Measurements from ENCODE around the gene TBCA. TPM values are rescaled to one million over a fixed set of nuclear protein-coding genes. Genes with fewer than 3 reads are reported as not detected.

Gene TBCA
- total RNA-seq, 2 experiments from 2014 or later = 174 to 268 TPM

- TF ChIP-seq CTCF (conservative IDR thresholded peaks at IDR 0.05; ENCODE audit: low read length) = no peak
- TF ChIP-seq EZH2phosphoT487 (IDR thresholded peaks at IDR 0.05; ENCODE audit: borderline replicate concordance, low read depth, low read length) = no peak
- intact Hi-C loops (cut with micrococcal nuclease; ENCODE audit: unreplicated experiment) = loop anchor here (5.0 kb wide), 1 partner anchor 518 kb away; no protein-coding TSS in a partner anchor
- no peaks in the 10 kb centered on the region for H3K4me1 ChIP-seq (ENCODE audit: insufficient read depth, low read length, poor library complexity, severe bottlenecking)
- no peaks in the 10 kb centered on the region for H3K79me2 ChIP-seq (ENCODE audit: insufficient read depth, low read depth, low read length)
- H3K4me2 ChIP-seq (ENCODE audit: low read length) = no peak overlapping the region
- H2AFZ ChIP-seq (ENCODE audit: low read length) = no peak overlapping the region
- H3K27ac ChIP-seq (ENCODE audit: low read depth, low read length, poor library complexity, severe bottlenecking) = no peak overlapping the region
- ChIA-PET CTCF (ENCODE audit: unreplicated experiment) (no interaction called here), POLR2A (no interaction called here)
- no peaks in the 10 kb centered on the region for H3K9me3 ChIP-seq (ENCODE audit: low read length)
- no peaks in the 10 kb centered on the region for H4K20me1 ChIP-seq (ENCODE audit: insufficient read depth, low read length)
- no peaks in the 10 kb centered on the region for H3K9me2 ChIP-seq (ENCODE audit: insufficient read depth, low read length)
- no TSS peak for BruUV-seq (replicated peaks)
- no peaks in the 10 kb centered on the region for H3K36me3 ChIP-seq (ENCODE audit: insufficient read depth, low read length)
- DNase-seq (ENCODE audit: low spot score) = no peak
- H3K4me3 ChIP-seq (ENCODE audit: low read depth, low read length, poor library complexity, severe bottlenecking) = no peak overlapping the region
Measured at GRCh38 chr5:77644371-77645157, 131.6 kb downstream of the TBCA start.

GRCh38 chr5:77643654-77644370, 132.3 kb downstream of the TBCA start:
- TF ChIP-seq CTCF (conservative IDR thresholded peaks at IDR 0.05; ENCODE audit: low read length) = no peak
- no peak for TF ChIP-seq EZH2phosphoT487 (IDR thresholded peaks at IDR 0.05; ENCODE audit: borderline replicate concordance, low read depth, low read length)
- Histone ChIP-seq H4K20me1 (ENCODE audit: insufficient read depth, low read length) (no peaks in the 10 kb centered on the region), H3K27ac (ENCODE audit: low read depth, low read length, poor library complexity, severe bottlenecking) (no peak overlapping the region), H2AFZ (ENCODE audit: low read length) (no peak overlapping the region), H3K9me3 (ENCODE audit: low read length) (no peaks in the 10 kb centered on the region), H3K4me1 (ENCODE audit: insufficient read depth, low read length, poor library complexity, severe bottlenecking) (no peaks in the 10 kb centered on the region), H3K36me3 (ENCODE audit: insufficient read depth, low read length) (no peaks in the 10 kb centered on the region), H3K4me3 (ENCODE audit: low read depth, low read length, poor library complexity, severe bottlenecking) (no peak overlapping the region), H3K4me2 (ENCODE audit: low read length) (no peak overlapping the region), H3K79me2 (ENCODE audit: insufficient read depth, low read depth, low read length) (no peaks in the 10 kb centered on the region), H3K9me2 (ENCODE audit: insufficient read depth, low read length) (no peaks in the 10 kb centered on the region)
- ChIA-PET POLR2A (no interaction called here), CTCF (ENCODE audit: unreplicated experiment) (no interaction called here)
- DNase-seq (ENCODE audit: low spot score) = no peak
- intact Hi-C loops (cut with micrococcal nuclease; ENCODE audit: unreplicated experiment) = no loop called here
- no TSS peak for BruUV-seq (replicated peaks)
